T-helper 2 cell treated with Interferon-gamma antibody and Interleukin-4, amounts not matched to agents 5 μg/mL and 100 μg/mL, for 36 hours (primary cell): ENCODE results near the gene ADAMTS15.

Experiments used
- DNase-seq: peaks from one replicate; pipeline ENCODE4 v3.0.0; 2021; ENCODE audit warnings: low spot score
- H3K27ac Mint-ChIP-seq: one replicate; pipeline ENCODE4 v1.8.0; 2021; ENCODE audit warnings: mild to moderate bottlenecking, mixed read lengths
- H3K27me3 Mint-ChIP-seq: one replicate; pipeline ENCODE4 v1.8.0; 2021; ENCODE audit warnings: low read depth, mixed read lengths
- H3K36me3 Mint-ChIP-seq: one replicate; pipeline ENCODE4 v1.8.0; 2021; ENCODE audit warnings: low read depth, mixed read lengths
- H3K4me1 Mint-ChIP-seq: one replicate; pipeline ENCODE4 v1.8.0; 2021; ENCODE audit warnings: low read depth, mixed read lengths
- H3K4me3 Mint-ChIP-seq: one replicate; pipeline ENCODE4 v1.8.0; 2022; ENCODE audit warnings: mild to moderate bottlenecking, moderate library complexity, mixed read lengths
- H3K9me3 Mint-ChIP-seq: one replicate; pipeline ENCODE4 v1.8.0; 2021; ENCODE audit warnings: mixed read lengths

Gene ADAMTS15

GRCh38 chr11:130452940-130453339 is 4.5 kb downstream of the ADAMTS15 start:
- no peak for DNase-seq
- Mint-ChIP-seq H3K27ac (no peak overlapping the region), H3K27me3 (peaks cover 45% of the 10 kb centered on the region), H3K9me3 (no peaks in the 10 kb centered on the region), H3K36me3 (no peaks in the 10 kb centered on the region), H3K4me1 (peaks cover 3% of the 10 kb centered on the region), H3K4me3 (no peak overlapping the region)

- no peaks in the 10 kb centered on the region for H3K36me3 Mint-ChIP-seq
- no peak for DNase-seq
- H3K27me3 Mint-ChIP-seq, result peaks cover 36% of the 10 kb centered on the region
- H3K9me3 Mint-ChIP-seq, result no peaks in the 10 kb centered on the region
- no peak overlapping the region for H3K4me3 Mint-ChIP-seq
- H3K4me1 Mint-ChIP-seq, result no peaks in the 10 kb centered on the region
- H3K27ac Mint-ChIP-seq, result no peak overlapping the region
Observed at GRCh38 chr11:130454491-130455252, 6.2 kb downstream of the ADAMTS15 start.

- Mint-ChIP-seq H3K9me3 (no peaks in the 10 kb centered on the region), H3K4me3 (no peak overlapping the region), H3K27me3 (peaks cover 29% of the 10 kb centered on the region), H3K36me3 (no peaks in the 10 kb centered on the region), H3K4me1 (no peaks in the 10 kb centered on the region), H3K27ac (no peak overlapping the region)
- DNase-seq, result no peak
Observed at GRCh38 chr11:130455483-130456127, 7.2 kb downstream of the ADAMTS15 start.

GRCh38 chr11:130456286-130456685 is 7.8 kb downstream of the ADAMTS15 start:
- Mint-ChIP-seq H3K9me3 (no peaks in the 10 kb centered on the region), H3K36me3 (no peaks in the 10 kb centered on the region), H3K4me1 (no peaks in the 10 kb centered on the region), H3K27me3 (peaks cover 22% of the 10 kb centered on the region), H3K4me3 (no peak overlapping the region), H3K27ac (no peak overlapping the region)
- no peak for DNase-seq

- H3K27ac Mint-ChIP-seq, result no peak overlapping the region
- H3K9me3 Mint-ChIP-seq, result no peaks in the 10 kb centered on the region
- H3K27me3 Mint-ChIP-seq, result peaks cover 13% of the 10 kb centered on the region
- DNase-seq, result no peak
- no peak overlapping the region for H3K4me3 Mint-ChIP-seq
- no peaks in the 10 kb centered on the region for H3K36me3 Mint-ChIP-seq
- no peaks in the 10 kb centered on the region for H3K4me1 Mint-ChIP-seq
Observed at GRCh38 chr11:130457623-130458409, 9.4 kb downstream of the ADAMTS15 start.

GRCh38 chr11:130458410-130458729 is 9.9 kb downstream of the ADAMTS15 start:
- Mint-ChIP-seq H3K27me3 (peaks cover 9% of the 10 kb centered on the region), H3K36me3 (no peaks in the 10 kb centered on the region), H3K4me1 (no peaks in the 10 kb centered on the region), H3K4me3 (no peak overlapping the region), H3K9me3 (no peaks in the 10 kb centered on the region), H3K27ac (no peak overlapping the region)
- no peak for DNase-seq

- DNase-seq, result no peak
- H3K9me3 Mint-ChIP-seq, result no peaks in the 10 kb centered on the region
- H3K4me1 Mint-ChIP-seq, result no peaks in the 10 kb centered on the region
- H3K27me3 Mint-ChIP-seq, result peaks cover 3% of the 10 kb centered on the region
- no peaks in the 10 kb centered on the region for H3K36me3 Mint-ChIP-seq
- H3K4me3 Mint-ChIP-seq, result no peak overlapping the region
- H3K27ac Mint-ChIP-seq, result no peak overlapping the region
Observed at GRCh38 chr11:130459521-130459920, 11.1 kb downstream of the ADAMTS15 start.

GRCh38 chr11:130462101-130462885 is 13.8 kb downstream of the ADAMTS15 start:
- Mint-ChIP-seq H3K27ac (no peak overlapping the region), H3K9me3 (no peaks in the 10 kb centered on the region), H3K27me3 (peaks cover 2% of the 10 kb centered on the region), H3K4me3 (no peak overlapping the region), H3K36me3 (no peaks in the 10 kb centered on the region), H3K4me1 (no peaks in the 10 kb centered on the region)
- DNase-seq, result no peak

- Mint-ChIP-seq H3K27me3 (peaks cover 2% of the 10 kb centered on the region), H3K9me3 (no peaks in the 10 kb centered on the region), H3K4me3 (no peak overlapping the region), H3K36me3 (no peaks in the 10 kb centered on the region), H3K27ac (no peak overlapping the region), H3K4me1 (no peaks in the 10 kb centered on the region)
- no peak for DNase-seq
Observed at GRCh38 chr11:130462931-130463330, 14.5 kb downstream of the ADAMTS15 start.

GRCh38 chr11:130464291-130464812 is 15.9 kb downstream of the ADAMTS15 start:
- H3K27me3 Mint-ChIP-seq, result peaks cover 2% of the 10 kb centered on the region
- no peaks in the 10 kb centered on the region for H3K36me3 Mint-ChIP-seq
- H3K4me3 Mint-ChIP-seq, result no peak overlapping the region
- DNase-seq, result no peak
- no peaks in the 10 kb centered on the region for H3K4me1 Mint-ChIP-seq
- H3K9me3 Mint-ChIP-seq, result no peaks in the 10 kb centered on the region
- no peak overlapping the region for H3K27ac Mint-ChIP-seq

GRCh38 chr11:130465263-130465662 is 16.8 kb downstream of the ADAMTS15 start:
- Mint-ChIP-seq H3K27me3 (no peaks in the 10 kb centered on the region), H3K4me3 (no peak overlapping the region), H3K9me3 (no peaks in the 10 kb centered on the region), H3K27ac (no peak overlapping the region), H3K36me3 (no peaks in the 10 kb centered on the region), H3K4me1 (no peaks in the 10 kb centered on the region)
- DNase-seq, result no peak

GRCh38 chr11:130467116-130467900 is 18.9 kb downstream of the ADAMTS15 start:
- no peak for DNase-seq
- Mint-ChIP-seq H3K36me3 (no peaks in the 10 kb centered on the region), H3K27ac (no peak overlapping the region), H3K27me3 (no peaks in the 10 kb centered on the region), H3K4me1 (no peaks in the 10 kb centered on the region), H3K9me3 (no peaks in the 10 kb centered on the region), H3K4me3 (no peak overlapping the region)

- Mint-ChIP-seq H3K27ac (no peak overlapping the region), H3K9me3 (no peaks in the 10 kb centered on the region), H3K4me3 (no peak overlapping the region), H3K36me3 (no peaks in the 10 kb centered on the region), H3K4me1 (no peaks in the 10 kb centered on the region), H3K27me3 (no peaks in the 10 kb centered on the region)
- no peak for DNase-seq
Observed at GRCh38 chr11:130469181-130469580, 20.7 kb downstream of the ADAMTS15 start.
